ENCODE data around the gene CDT1.
A peak's percentile ranks its signal among the peaks of the same experiment; 100 is the strongest.

CDT1 gene

GRCh38 chr16:88810912-88811768 lies 7.6 kb downstream of the CDT1 start:
- ChIA-PET CTCF (interaction anchor here (1.0 to 4.0 kb wide), 10 partner anchors 10 to 356 kb away, joined by 3 to 23 read pairs (median 4); partner anchors contain the start of genes GALNS and TRAPPC2L), POLR2A (interaction anchor here (0.6 to 2.4 kb wide), 9 partner anchors 10 to 282 kb away, joined by 3 to 8 read pairs (median 3); partner anchors contain the start of genes ACSF3 and PIEZO1)
- no peak for TF ChIP-seq CTCF (IDR thresholded peaks at IDR 0.05; ENCODE audit: insufficient read depth, low read length, missing control alignments)
- no peak for DNase-seq (ENCODE audit: low read depth, low spot score)
- peak overlapping the region; percentile 83 for H3K4me3 ChIP-seq (ENCODE audit: low read depth, low read length)

GRCh38 chr16:88811769-88812512 lies 8.4 kb downstream of the CDT1 start, which contains the start of gene APRT:
Gene APRT (minus strand): TSS chr16:88811928. CDS start chr16:88811899, 29 bp downstream.
- H3K4me3 ChIP-seq (ENCODE audit: low read depth, low read length): peak within 1 kb of the TSS; percentile 83
- POLR2A ChIA-PET: interaction anchor here (0.6 to 2.4 kb wide), 5 partner anchors 27 to 356 kb away, joined by 3 to 8 read pairs (median 3); partner anchors contain the start of genes ACSF3 and PIEZO1
- peak; percentile 52 for DNase-seq (ENCODE audit: low read depth, low spot score)
- TF ChIP-seq CTCF (IDR thresholded peaks at IDR 0.05; ENCODE audit: insufficient read depth, low read length, missing control alignments): peak; percentile 43
- CTCF ChIA-PET: interaction anchor here (0.9 to 4.0 kb wide), 10 partner anchors 9 to 404 kb away, joined by 3 to 23 read pairs (median 6); partner anchors contain the start of gene GALNS

- POLR2A ChIA-PET: interaction anchor here (0.9 to 2.4 kb wide), 4 partner anchors 28 to 355 kb away, joined by 3 to 8 read pairs (median 6); partner anchors contain the start of genes ACSF3 and PIEZO1
- no peak for DNase-seq (ENCODE audit: low read depth, low spot score)
- TF ChIP-seq CTCF (IDR thresholded peaks at IDR 0.05; ENCODE audit: insufficient read depth, low read length, missing control alignments): no peak
- H3K4me3 ChIP-seq (ENCODE audit: low read depth, low read length): peak overlapping the region; percentile 83
- CTCF ChIA-PET: interaction anchor here (0.9 to 4.0 kb wide), 12 partner anchors 8 to 403 kb away, joined by 3 to 23 read pairs (median 5); partner anchors contain the start of gene GALNS
Measured at GRCh38 chr16:88812513-88813268, 9.1 kb downstream of the CDT1 start.

GRCh38 chr16:88813269-88814143 lies 9.9 kb downstream of the CDT1 start:
- ChIA-PET POLR2A (interaction anchor here (0.9 kb wide), 1 partner anchor 354 kb away, joined by 3 read pairs; no protein-coding TSS in a partner anchor), CTCF (interaction anchor here (1.0 to 2.9 kb wide), 11 partner anchors 11 to 403 kb away, joined by 3 to 16 read pairs (median 5); partner anchors contain the start of gene GALNS)
- no peak for TF ChIP-seq CTCF (IDR thresholded peaks at IDR 0.05; ENCODE audit: insufficient read depth, low read length, missing control alignments)
- no peak overlapping the region for H3K4me3 ChIP-seq (ENCODE audit: low read depth, low read length)
- no peak for DNase-seq (ENCODE audit: low read depth, low spot score)

GRCh38 chr16:88814144-88814502 lies 10.5 kb downstream of the CDT1 start:
- H3K4me3 ChIP-seq (ENCODE audit: low read depth, low read length): no peak overlapping the region
- CTCF ChIA-PET: interaction anchor here (1.1 to 4.3 kb wide), 5 partner anchors 16 to 353 kb away, joined by 3 to 20 read pairs (median 7); partner anchors contain the start of genes GALNS and TRAPPC2L
- DNase-seq (ENCODE audit: low read depth, low spot score): no peak
- TF ChIP-seq CTCF (IDR thresholded peaks at IDR 0.05; ENCODE audit: insufficient read depth, low read length, missing control alignments): no peak
- POLR2A ChIA-PET: no interaction called here

Data from AG04449 (cell line).